SK-N-MC (cell line): Measurements from ENCODE around the gene GJC2.

Experiments used
- EZH2 ChIP-seq: fragments of 200-600 bp; sonication (generic); IDR thresholded peaks from one replicate; pipeline ENCODE4 v1.6.1; 2017; ENCODE audit warnings: antibody characterized with exemption
- FOXP2 ChIP-seq: optimal IDR thresholded peaks from 2 replicates; pipeline ENCODE3; 2011; ENCODE audit warnings: mild to moderate bottlenecking, moderate library complexity; ENCODE audit not compliant: insufficient read depth; ENCODE audit errors: extremely low read length, control extremely low read depth

DNA sequence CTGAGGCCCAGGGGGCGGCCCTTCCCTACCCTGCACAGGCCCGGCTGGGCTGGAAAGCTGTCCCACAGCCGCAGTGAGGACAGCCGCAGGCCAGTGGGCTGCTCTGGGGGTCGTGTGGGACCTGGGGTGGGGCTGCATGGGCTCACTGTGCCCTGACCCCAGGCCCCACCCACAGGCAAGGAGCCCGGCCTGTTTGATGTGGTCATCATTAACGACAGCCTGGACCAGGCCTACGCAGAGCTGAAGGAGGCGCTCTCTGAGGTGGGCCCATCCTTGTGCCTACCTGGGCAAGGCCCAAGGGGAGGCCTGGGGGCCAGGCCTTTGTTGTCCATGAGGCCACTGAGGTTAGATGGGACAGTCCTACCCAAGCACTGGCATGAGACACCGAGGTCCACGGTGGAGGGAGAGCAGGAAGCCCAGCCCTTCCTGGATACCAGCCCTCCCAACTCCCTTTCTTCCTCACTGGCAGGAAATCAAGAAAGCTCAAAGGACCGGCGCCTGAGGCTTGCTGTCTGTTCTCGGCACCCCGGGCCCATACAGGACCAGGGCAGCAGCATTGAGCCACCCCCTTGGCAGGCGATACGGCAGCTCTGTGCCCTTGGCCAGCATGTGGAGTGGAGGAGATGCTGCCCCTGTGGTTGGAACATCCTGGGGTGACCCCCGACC, 1.4 kb upstream of the GJC2 start:
- TF ChIP-seq FOXP2 (no peak), EZH2 (no peak)
